A549 treated with Mapracorat at 1 μM for 4 hours (cell line): ENCODE measurements around the gene RBM43. TPM values are rescaled to one million over a fixed set of nuclear protein-coding genes. Genes with fewer than 3 reads are reported as not detected.

ENCODE experiments used
- total RNA-seq: library from RNA; stranded (reverse); fragments of 200-300 nt; extraction: Qiagen RNA extraction; gene quantifications from 5 replicates; pipeline ENCODE4 v1.2.3, GENCODE V29; 2022

Gene RBM43
- 2.3 to 3.7 TPM (median 3.3 TPM) in 5 replicates for total RNA-seq

DNA sequence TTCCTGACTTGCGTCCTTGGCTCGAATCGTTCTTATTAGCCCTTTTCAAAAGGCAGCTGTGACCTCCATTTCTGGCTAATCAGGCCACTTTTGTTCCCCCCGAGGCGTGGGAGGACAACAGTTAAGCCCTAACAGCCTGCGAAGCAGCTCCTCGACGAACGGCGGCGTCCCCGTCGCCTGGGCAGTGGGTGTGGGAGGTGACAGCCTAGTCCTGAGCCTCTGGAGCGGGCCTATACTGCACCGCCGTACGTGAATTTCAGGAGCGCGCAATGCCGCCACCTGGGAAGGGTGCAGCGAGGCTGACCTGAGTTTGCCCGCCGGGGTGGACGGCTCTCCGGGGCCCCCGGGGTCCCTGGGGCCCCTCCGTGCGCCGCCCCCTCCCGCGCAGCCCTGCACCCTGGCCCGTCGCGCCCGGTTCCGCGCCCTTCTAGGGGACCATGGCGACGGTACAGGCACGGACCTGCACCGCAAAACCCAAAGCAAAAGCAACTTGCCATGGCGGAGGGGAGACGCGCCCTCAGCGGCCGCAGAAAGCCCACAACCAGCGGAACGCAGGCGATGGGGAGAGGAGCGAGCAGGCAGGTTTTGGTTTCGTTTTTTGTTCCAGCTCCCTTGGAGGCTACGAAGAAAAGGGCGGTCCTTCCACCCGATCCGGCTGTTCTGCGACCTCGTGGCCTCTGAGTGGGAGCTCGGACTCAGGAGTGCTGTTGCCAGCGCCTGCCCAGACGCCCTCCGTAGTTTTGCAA, at the start of gene RBM43:
Gene RBM43, minus strand, starts transcription at position 633 of the 746 bp plus-strand sequence. Its CDS starts 136 bp downstream, at position 497.

Other genes with a start within 250 kb of the RBM43 start
- gene NMI, start 27.8 kb upstream of the RBM43 start, total RNA-seq = 9.8 to 13.2 TPM (median 11.1 TPM) in 5 replicates
- 0.68 to 1.5 TPM (median 0.78 TPM) in 5 replicates for gene TNFAIP6, start 95.7 kb upstream of the RBM43 start, total RNA-seq
- 13.9 to 22.4 TPM (median 19.2 TPM) in 5 replicates for gene RIF1, start 148.0 kb upstream of the RBM43 start, total RNA-seq